HG02970 (cell line): ENCODE data around the gene TOMM7.
"Not testable (repeated sequence)": the region's sequence is repeated elsewhere in the genome, so short reads cannot be mapped to it uniquely, and the experiment has no call there.

Experiments
- ATAC-seq: cut with Tn5 transposase; IDR thresholded peaks from one replicate; pipeline ENCODE4 v1.9.1; 2021; ENCODE audit warnings: mild to moderate bottlenecking, moderate library complexity, moderate number of reproducible peaks; ENCODE audit not compliant: unreplicated experiment, low FRiP score

Gene TOMM7

DNA sequence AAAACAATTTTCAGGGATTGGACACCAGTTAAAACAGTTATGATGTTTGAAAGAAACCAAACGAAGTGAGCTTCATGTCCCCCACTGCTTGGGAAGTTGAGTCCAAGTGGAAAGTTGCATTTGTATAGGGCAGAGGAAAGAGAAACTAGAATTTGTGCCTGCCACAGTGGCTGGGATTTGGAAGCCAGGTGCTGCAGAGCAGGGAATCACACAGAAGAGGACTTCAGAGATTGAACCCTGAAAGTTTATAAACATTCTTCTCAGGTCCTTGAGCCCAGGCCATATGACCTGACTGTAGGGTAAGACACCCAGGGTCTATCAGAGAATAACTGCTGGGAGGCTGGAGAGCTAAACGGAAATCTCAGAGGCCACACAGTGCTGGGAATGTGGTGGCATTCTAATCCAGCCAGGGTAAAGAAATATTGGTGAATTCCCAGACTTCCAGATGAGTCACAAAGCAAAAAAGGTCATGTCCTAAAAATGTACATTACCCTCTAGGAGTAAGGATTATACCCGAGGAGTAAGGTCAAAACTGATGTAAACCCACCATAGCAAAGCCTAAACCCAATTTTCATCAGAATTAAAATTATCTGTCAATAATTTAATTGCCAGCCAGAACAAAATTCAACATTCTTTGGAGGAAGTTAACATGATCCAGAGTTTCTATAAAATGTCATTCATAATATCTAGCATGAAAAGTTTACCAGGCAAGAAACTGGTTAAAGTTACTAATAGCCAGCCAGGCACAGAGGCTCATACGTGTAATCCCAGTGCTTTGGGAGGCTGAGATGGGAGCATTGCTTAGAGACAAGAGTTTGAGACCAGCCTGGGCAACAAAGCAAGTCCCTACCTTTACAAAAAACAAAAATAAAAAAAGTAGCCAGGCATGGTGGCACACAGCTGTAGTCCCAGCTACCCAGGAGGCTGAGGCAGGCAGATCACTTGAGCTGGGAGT is 31.2 kb downstream of the TOMM7 start:
- ATAC-seq: no peak

- ATAC-seq: not testable (repeated sequence)
These were observed 32.0 kb downstream of the TOMM7 start for GRCh38 chr7:22790640-22791039.

DNA sequence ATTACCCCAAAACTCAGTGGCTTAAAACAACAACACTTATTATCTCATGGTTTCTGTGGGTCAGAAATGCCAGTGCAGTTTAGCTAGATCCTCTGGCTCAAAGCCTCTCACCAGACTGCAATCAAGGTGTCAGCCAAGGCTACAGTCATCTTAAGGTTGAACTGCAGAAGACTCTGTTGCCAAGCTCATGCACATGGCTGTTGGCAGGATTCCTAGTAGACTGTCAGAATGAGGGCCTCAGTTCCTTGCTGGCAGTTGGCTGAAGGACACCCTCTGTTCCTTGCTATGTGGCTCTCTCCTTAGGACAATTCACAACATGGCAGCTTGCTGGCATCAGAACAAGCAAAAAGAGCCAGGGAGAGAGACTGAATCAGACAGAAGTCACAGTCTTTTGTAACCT is 34.7 kb downstream of the TOMM7 start:
- ATAC-seq: no peak

GRCh38 chr7:22786290-22786932 is 36.2 kb downstream of the TOMM7 start:
- ATAC-seq: no peak

- no peak for ATAC-seq
These were observed 38.3 kb downstream of the TOMM7 start for GRCh38 chr7:22784346-22784745.

- ATAC-seq: no peak
These were observed 39.2 kb downstream of the TOMM7 start for GRCh38 chr7:22783421-22783820.

DNA sequence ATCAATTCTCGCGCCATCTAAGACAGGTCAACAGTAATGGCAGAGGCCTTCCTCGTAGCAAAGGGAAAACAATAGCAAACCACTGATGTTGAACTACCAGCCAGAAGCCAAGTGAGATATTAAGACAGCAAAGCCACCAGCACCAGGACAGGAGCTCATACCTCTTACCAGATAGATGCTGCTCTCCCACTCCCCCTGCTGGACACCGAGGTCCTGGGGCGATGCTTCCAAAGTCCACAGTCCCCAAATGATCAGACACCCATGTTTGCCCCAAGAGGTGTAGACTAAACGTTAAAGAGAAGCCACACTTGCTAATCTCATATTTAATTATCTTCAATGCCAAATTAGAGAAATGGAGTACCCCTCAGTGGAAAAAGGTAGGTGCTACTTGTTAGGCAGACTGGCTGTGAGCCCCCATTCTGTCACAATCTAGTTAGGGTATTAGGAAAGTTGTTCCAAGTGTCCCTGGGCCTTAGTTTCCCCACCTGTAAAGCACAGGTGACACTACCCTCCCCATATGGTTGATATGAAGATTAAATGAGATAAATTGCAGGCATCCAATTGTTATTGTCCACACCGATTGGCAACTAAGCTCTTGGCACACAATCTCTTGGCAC is 39.9 kb downstream of the TOMM7 start:
- no peak for ATAC-seq

DNA sequence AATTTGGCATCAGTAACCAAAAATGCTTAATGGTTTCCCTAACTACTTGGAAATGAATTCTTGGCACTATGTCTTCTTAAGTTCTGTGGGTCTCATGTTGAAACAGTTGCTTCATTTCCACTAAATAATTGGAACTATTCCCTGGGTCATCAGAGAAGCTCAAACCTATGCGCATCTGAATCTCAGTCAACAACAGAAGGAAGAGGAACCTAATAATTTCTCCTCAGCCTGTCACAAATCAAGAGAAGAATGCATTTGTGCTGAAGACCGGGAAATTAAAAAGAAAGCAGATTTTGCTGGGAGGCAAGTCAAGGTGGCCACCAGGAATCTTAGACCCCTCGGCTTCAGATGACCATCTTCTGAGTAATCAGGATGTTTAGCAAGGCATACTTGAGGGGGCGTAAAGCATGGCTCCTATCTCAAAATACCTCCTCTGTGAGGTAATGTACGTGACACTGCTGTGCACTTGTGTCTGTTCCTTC is 41.4 kb downstream of the TOMM7 start:
- ATAC-seq: no peak

GRCh38 chr7:22779730-22780323 is 42.8 kb downstream of the TOMM7 start:
- ATAC-seq: not testable (repeated sequence)

- ATAC-seq: no peak
These were observed 45.7 kb downstream of the TOMM7 start for GRCh38 chr7:22776964-22777363.

GRCh38 chr7:22772885-22773284 is 49.8 kb downstream of the TOMM7 start:
- ATAC-seq: no peak

DNA sequence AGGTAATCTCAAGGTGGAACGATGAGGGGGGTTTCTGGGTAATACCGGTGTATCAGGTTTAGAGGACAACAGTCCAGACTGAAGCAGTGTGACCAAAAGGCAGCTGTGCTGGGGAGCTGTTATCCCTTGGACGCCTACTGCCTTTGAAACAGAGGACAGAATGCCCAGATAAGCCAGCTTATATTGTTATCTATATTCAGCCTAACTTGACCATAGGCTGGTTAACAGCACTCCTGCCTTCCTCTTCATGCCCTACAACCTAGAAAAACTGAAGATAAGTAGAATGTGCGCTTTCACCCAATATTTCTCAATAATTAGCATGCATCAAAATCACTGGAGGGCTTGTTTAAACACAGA is 50.8 kb downstream of the TOMM7 start:
- no peak for ATAC-seq

DNA sequence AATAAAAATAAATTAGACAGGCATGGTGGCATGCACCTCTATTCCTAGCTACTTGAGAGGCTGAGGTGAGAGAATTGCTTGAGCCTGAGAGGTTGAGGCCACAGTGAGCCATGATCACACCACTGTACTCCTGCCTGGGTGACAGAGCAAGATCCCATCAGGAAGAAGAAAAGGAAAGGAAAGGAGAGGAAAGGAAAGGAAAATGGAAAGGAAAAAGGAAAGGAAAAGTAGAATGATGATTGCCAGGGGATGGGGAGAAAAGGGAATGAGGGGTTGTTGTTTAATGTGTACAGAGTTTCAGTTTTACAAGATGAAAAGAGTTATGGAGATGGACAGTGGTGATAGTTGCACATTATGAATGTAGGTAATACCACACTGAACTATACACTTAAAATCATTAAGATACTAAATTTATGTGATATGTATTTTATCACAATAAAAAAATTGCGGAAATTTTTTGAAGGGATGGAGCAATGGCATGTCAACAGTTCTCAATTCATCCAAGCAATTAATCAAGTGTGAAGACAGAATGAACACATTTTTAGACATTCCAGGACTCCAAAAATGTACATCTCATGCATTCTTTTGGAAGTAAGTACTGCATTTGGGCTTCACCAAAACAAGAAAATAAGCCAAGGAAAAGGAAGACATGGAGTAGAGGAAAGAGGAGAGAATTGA is 51.3 kb downstream of the TOMM7 start:
- ATAC-seq: no peak

DNA sequence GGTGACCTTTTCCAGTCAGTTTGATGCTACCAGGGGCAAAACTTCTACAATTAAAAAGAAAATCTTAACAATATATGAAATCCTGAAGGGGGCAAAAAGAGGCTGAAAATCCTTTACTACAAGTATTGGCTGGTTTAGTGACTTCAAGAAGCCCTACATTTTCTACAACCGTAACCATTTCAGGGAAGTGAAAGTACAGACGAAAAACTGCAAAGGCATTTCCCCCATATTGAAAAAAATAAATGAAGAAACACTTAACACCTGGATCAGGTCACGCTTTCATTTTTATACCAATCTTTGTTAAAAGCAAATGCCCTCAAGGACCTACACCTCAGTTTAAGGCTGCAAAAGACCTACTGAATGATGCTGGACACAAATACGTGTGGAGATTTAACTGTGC is 57.0 kb downstream of the TOMM7 start:
- no peak for ATAC-seq
